Middle frontal gyrus (tissue), 1 donor: Measurements from ENCODE around the gene CACNA1D.

Source experiments
- DNase-seq: peaks from one replicate; pipeline ENCODE4 v3.0.0-alpha.2; 2015; ENCODE audit warnings: low spot score; ENCODE audit errors: extremely low spot score

CACNA1D gene

GRCh38 chr3:53820084-53820483 lies 325.7 kb downstream of the CACNA1D start:
- DNase-seq = no peak

GRCh38 chr3:53820756-53821580 lies 326.6 kb downstream of the CACNA1D start:
- DNase-seq = no peak

GRCh38 chr3:53821631-53822121 lies 327.3 kb downstream of the CACNA1D start:
- DNase-seq = no peak

- no peak for DNase-seq
Measured at GRCh38 chr3:53822331-53822741, 327.9 kb downstream of the CACNA1D start.

GRCh38 chr3:53823026-53823955 lies 328.9 kb downstream of the CACNA1D start:
- DNase-seq = no peak

- no peak for DNase-seq
Measured at GRCh38 chr3:53823956-53824657, 329.7 kb downstream of the CACNA1D start.

- DNase-seq = no peak
Measured at GRCh38 chr3:53824795-53825194, 330.4 kb downstream of the CACNA1D start.

- DNase-seq = no peak
Measured at GRCh38 chr3:53826048-53826447, 331.6 kb downstream of the CACNA1D start.

GRCh38 chr3:53828581-53828980 lies 334.2 kb downstream of the CACNA1D start:
- DNase-seq = no peak

GRCh38 chr3:53829605-53830004 lies 335.2 kb downstream of the CACNA1D start:
- DNase-seq = no peak

- DNase-seq = no peak
Measured at GRCh38 chr3:53830944-53831343, 336.5 kb downstream of the CACNA1D start.

- no peak for DNase-seq
Measured at GRCh38 chr3:53833053-53833645, 338.7 kb downstream of the CACNA1D start.

- DNase-seq = no peak
Measured at GRCh38 chr3:53833700-53834099, 339.3 kb downstream of the CACNA1D start.

GRCh38 chr3:53834429-53835095 lies 340.2 kb downstream of the CACNA1D start:
- DNase-seq = no peak

GRCh38 chr3:53835257-53835656 lies 340.8 kb downstream of the CACNA1D start:
- DNase-seq = no peak

- DNase-seq = no peak
Measured at GRCh38 chr3:53836084-53836872, 341.9 kb downstream of the CACNA1D start.

- DNase-seq = no peak
Measured at GRCh38 chr3:53837331-53837730, 342.9 kb downstream of the CACNA1D start.

- no peak for DNase-seq
Measured at GRCh38 chr3:53841296-53841695, 346.9 kb downstream of the CACNA1D start.

- peak; percentile 15 for DNase-seq
Measured at GRCh38 chr3:53842436-53843194, 348.2 kb downstream of the CACNA1D start.
